SU-DHL-6 (cell line): ENCODE results near the gene INSM1.

ENCODE experiments used
- EZH2phosphoT487 ChIP-seq: fragments of 200-600 bp; sonication (generic), shearing (Covaris generic); conservative IDR thresholded peaks from 2 replicates; pipeline ENCODE4 v1.6.1; 2018; ENCODE audit warnings: mild to moderate bottlenecking, antibody characterized with exemption, low read length, moderate library complexity, mixed read lengths
- TF ChIP-seq, protein P1 (sequence below): fragments of 200-600 bp; sonication (generic); IDR thresholded peaks from one replicate; pipeline ENCODE4 v1.5.1; 2017; ENCODE audit warnings: antibody characterized with exemption, mild to moderate bottlenecking, low read length, moderate library complexity; ENCODE audit not compliant: insufficient read depth, poor library complexity, severe bottlenecking

DNA sequence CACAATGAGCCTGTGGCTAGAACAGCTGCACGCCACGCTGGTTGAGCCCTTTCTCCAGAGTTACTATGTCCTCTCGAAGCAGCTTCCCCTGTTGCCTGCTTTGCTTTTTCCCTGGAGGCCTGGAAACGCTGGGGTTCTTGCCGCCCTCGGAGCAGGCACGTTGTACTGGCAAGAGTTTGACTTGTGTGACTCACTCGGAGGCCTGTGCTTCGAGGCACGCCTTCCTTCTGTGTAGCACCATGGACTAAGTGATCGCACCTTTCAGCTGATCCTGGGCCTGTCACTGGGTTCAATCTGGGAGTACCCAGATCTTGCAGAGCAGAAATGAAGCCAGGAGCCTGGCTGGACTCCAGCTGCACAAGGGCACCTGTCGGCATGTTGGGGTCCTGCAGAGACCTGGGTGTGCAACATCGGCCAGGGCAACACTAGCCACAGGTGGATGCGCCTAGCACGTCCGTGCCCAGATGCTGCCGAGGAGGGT, 5.2 kb downstream of the INSM1 start:
- TF ChIP-seq, protein P1, sequence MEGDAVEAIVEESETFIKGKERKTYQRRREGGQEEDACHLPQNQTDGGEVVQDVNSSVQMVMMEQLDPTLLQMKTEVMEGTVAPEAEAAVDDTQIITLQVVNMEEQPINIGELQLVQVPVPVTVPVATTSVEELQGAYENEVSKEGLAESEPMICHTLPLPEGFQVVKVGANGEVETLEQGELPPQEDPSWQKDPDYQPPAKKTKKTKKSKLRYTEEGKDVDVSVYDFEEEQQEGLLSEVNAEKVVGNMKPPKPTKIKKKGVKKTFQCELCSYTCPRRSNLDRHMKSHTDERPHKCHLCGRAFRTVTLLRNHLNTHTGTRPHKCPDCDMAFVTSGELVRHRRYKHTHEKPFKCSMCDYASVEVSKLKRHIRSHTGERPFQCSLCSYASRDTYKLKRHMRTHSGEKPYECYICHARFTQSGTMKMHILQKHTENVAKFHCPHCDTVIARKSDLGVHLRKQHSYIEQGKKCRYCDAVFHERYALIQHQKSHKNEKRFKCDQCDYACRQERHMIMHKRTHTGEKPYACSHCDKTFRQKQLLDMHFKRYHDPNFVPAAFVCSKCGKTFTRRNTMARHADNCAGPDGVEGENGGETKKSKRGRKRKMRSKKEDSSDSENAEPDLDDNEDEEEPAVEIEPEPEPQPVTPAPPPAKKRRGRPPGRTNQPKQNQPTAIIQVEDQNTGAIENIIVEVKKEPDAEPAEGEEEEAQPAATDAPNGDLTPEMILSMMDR: no peak
- no peak for TF ChIP-seq EZH2phosphoT487
